ENCODE results near the gene APC2. TPM values are rescaled to one million over a fixed set of nuclear protein-coding genes. Genes with fewer than 3 reads are reported as not detected.
"Not testable (repeated sequence)": the region's sequence is repeated elsewhere in the genome, so short reads cannot be mapped to it uniquely, and the experiment has no call there.

Gene APC2
- total RNA-seq, 1 donor from 2014 or later, result 43.0 TPM

GRCh38 chr19:1495799-1496713 lies 46.1 kb downstream of the APC2 start:
- no peak overlapping the region for H3K4me3 Mint-ChIP-seq
- TF ChIP-seq CTCF (conservative IDR thresholded peaks at IDR 0.05), result no peak
- no peaks in the 10 kb centered on the region for H3K36me3 Mint-ChIP-seq (ENCODE audit: low read depth)
- no peak overlapping the region for H3K27ac Mint-ChIP-seq (ENCODE audit: unreplicated experiment)
- peaks cover 8% of the 10 kb centered on the region for H3K4me1 Mint-ChIP-seq
- peaks cover 19% of the 10 kb centered on the region for H3K27me3 Mint-ChIP-seq (ENCODE audit: low read depth)
- DNase-seq (ENCODE audit: low read depth, low spot score), result no peak
- H3K9me3 Mint-ChIP-seq, result no peaks in the 10 kb centered on the region

- H3K4me3 Mint-ChIP-seq, result no peak overlapping the region
- no peak for DNase-seq (ENCODE audit: low read depth, low spot score)
- no peak for TF ChIP-seq CTCF (conservative IDR thresholded peaks at IDR 0.05)
- H3K9me3 Mint-ChIP-seq, result no peaks in the 10 kb centered on the region
- peaks cover 14% of the 10 kb centered on the region for H3K27me3 Mint-ChIP-seq (ENCODE audit: low read depth)
- H3K27ac Mint-ChIP-seq (ENCODE audit: unreplicated experiment), result no peak overlapping the region
- peaks cover 4% of the 10 kb centered on the region for H3K4me1 Mint-ChIP-seq
- no peaks in the 10 kb centered on the region for H3K36me3 Mint-ChIP-seq (ENCODE audit: low read depth)
Observed at GRCh38 chr19:1496714-1497577, 47.0 kb downstream of the APC2 start.

- Mint-ChIP-seq H3K36me3 (ENCODE audit: low read depth) (no peaks in the 10 kb centered on the region), H3K4me3 (no peak overlapping the region), H3K27me3 (ENCODE audit: low read depth) (peaks cover 9% of the 10 kb centered on the region), H3K9me3 (no peaks in the 10 kb centered on the region), H3K27ac (ENCODE audit: unreplicated experiment) (no peak overlapping the region), H3K4me1 (peaks cover 4% of the 10 kb centered on the region)
- no peak for TF ChIP-seq CTCF (conservative IDR thresholded peaks at IDR 0.05)
- DNase-seq (ENCODE audit: low read depth, low spot score), result no peak
Observed at GRCh38 chr19:1497578-1498235, 47.8 kb downstream of the APC2 start.

- not testable (repeated sequence) for H3K36me3 Mint-ChIP-seq (ENCODE audit: low read depth); H3K27ac Mint-ChIP-seq (ENCODE audit: unreplicated experiment); DNase-seq (ENCODE audit: low read depth, low spot score); H3K4me3 Mint-ChIP-seq; H3K4me1 Mint-ChIP-seq; H3K9me3 Mint-ChIP-seq
- H3K27me3 Mint-ChIP-seq (ENCODE audit: low read depth), result peaks cover 19% of the 10 kb centered on the region
Observed at GRCh38 chr19:1499231-1499630, 49.3 kb downstream of the APC2 start.

- no peak overlapping the region for H3K4me3 Mint-ChIP-seq
- no peak overlapping the region for H3K27ac Mint-ChIP-seq (ENCODE audit: unreplicated experiment)
- DNase-seq (ENCODE audit: low read depth, low spot score), result no peak
- TF ChIP-seq CTCF (conservative IDR thresholded peaks at IDR 0.05), result no peak
- peaks cover 8% of the 10 kb centered on the region for H3K4me1 Mint-ChIP-seq
- H3K9me3 Mint-ChIP-seq, result no peaks in the 10 kb centered on the region
- no peaks in the 10 kb centered on the region for H3K36me3 Mint-ChIP-seq (ENCODE audit: low read depth)
- H3K27me3 Mint-ChIP-seq (ENCODE audit: low read depth), result peaks cover 33% of the 10 kb centered on the region
Observed at GRCh38 chr19:1501200-1501595, 51.3 kb downstream of the APC2 start.

Measured in neural crest cell (in vitro differentiated cells).